HepG2 (cell line): Measurements from ENCODE around the gene TF. TPM values are rescaled to one million over a fixed set of nuclear protein-coding genes. Genes with fewer than 3 reads are reported as not detected.

Experiments
- HIVEP1 ChIP-seq: sonication (generic); formaldehyde crosslinking; IDR thresholded peaks from 2 replicates; pipeline ENCODE4 v1.4.0; 2020; ENCODE audit warnings: mild to moderate bottlenecking, missing genetic modification reagents
- MAFF ChIP-seq: IDR thresholded peaks from 2 replicates; pipeline ENCODE4 v1.6.1; 2011; ENCODE audit warnings: low read depth, low read length, improper control_type of control experiment
- MEF2D ChIP-seq: sonication (generic); formaldehyde crosslinking; IDR thresholded peaks from 2 replicates; pipeline ENCODE4 v1.5.1; 2020; ENCODE audit warnings: mild to moderate bottlenecking, missing genetic modification reagents
- MEIS1 ChIP-seq: sonication (generic); formaldehyde crosslinking; IDR thresholded peaks from 2 replicates; pipeline ENCODE4 v1.9.0; 2021; ENCODE audit warnings: mild to moderate bottlenecking, missing genetic modification reagents, moderate library complexity, borderline replicate concordance
- NFIC ChIP-seq: IDR thresholded peaks from 2 replicates; pipeline ENCODE4 v1.6.1; 2012; ENCODE audit warnings: mild to moderate bottlenecking, low read length, inconsistent platforms
- PRMT3 ChIP-seq: sonication (generic); formaldehyde crosslinking; IDR thresholded peaks from 2 replicates; pipeline ENCODE4 v1.8.1; 2022; ENCODE audit warnings: low read depth, mild to moderate bottlenecking, moderate library complexity, missing genetic modification reagents, borderline replicate concordance
- RBFOX2 ChIP-seq: fragments of 200-400 bp; formaldehyde crosslinking; IDR thresholded peaks from 2 replicates; pipeline ENCODE4 v1.6.1; 2017; ENCODE audit warnings: low read depth, mild to moderate bottlenecking, low read length
- RFX1 ChIP-seq: fragments of 450-650 bp; IDR thresholded peaks from 2 replicates; pipeline ENCODE4 v1.6.1; 2017
- ZNF264 ChIP-seq: sonication (generic); formaldehyde crosslinking; IDR thresholded peaks from 2 replicates; pipeline ENCODE4 v1.4.0; 2020; ENCODE audit warnings: missing genetic modification reagents
- ZNF546 ChIP-seq: sonication (generic); formaldehyde crosslinking; conservative IDR thresholded peaks from 2 replicates; pipeline ENCODE4 v1.8.1; 2023; ENCODE audit warnings: mild to moderate bottlenecking, missing genetic modification reagents
- ZNF639 ChIP-seq: conservative IDR thresholded peaks from 2 replicates; pipeline ENCODE4 v1.6.1; 2018; ENCODE audit warnings: missing genetic modification reagents
- ZNF83 ChIP-seq: sonication (generic); formaldehyde crosslinking; IDR thresholded peaks from 2 replicates; pipeline ENCODE4 v1.4.0; 2020; ENCODE audit warnings: missing genetic modification reagents, mild to moderate bottlenecking, borderline replicate concordance
- polyA plus RNA-seq, 8 experiments: library from polyadenylated mRNA; depleted of rRNA in 3 of 8; stranded (reverse) in 7 of 8; unstranded in 1 of 8; fragments of >200 nt; fragmentation: Illumina TruSeq in 4 of 8; extraction: Trizol in 4 of 8; gene quantifications; 2 replicates each; pipeline versions ENCODE4 v1.2.1 to v1.2.3, GENCODE V29; 2011 to 2016; ENCODE audit warnings: low read depth in 4 of 8, missing spikeins in 1 of 8, mixed read lengths in 1 of 8; ENCODE audit not compliant: insufficient read depth in 1 of 8
- total RNA-seq, 5 experiments: library from RNA; depleted of rRNA; stranded (reverse); fragments of >200 nt; fragmentation: Illumina TruSeq; extraction: Trizol; gene quantifications; 2 replicates each; pipeline ENCODE4 v1.2.3, GENCODE V29; 2016; ENCODE audit warnings: low read depth in 1 of 5
- TF ChIP-seq, protein P1 (sequence below): sonication (generic); formaldehyde crosslinking; IDR thresholded peaks from 2 replicates; pipeline ENCODE4 v1.4.0; 2020; ENCODE audit warnings: missing genetic modification reagents, mild to moderate bottlenecking, borderline replicate concordance
- TF ChIP-seq, protein P2 (sequence below): IDR thresholded peaks from 2 replicates; pipeline ENCODE4 v1.6.1; 2016; ENCODE audit warnings: control low read depth
- TF ChIP-seq, protein P3 (sequence below): sonication (generic); formaldehyde crosslinking; IDR thresholded peaks from 2 replicates; pipeline ENCODE4; 2020; ENCODE audit warnings: missing genetic modification reagents, mild to moderate bottlenecking, borderline replicate concordance
- TF ChIP-seq, protein P4 (sequence below): sonication (generic); formaldehyde crosslinking; IDR thresholded peaks from 2 replicates; pipeline ENCODE4 v1.5.1; 2020; ENCODE audit warnings: mild to moderate bottlenecking, missing genetic modification reagents, borderline replicate concordance
- TF ChIP-seq, protein P5 (sequence below): sonication (generic); formaldehyde crosslinking; IDR thresholded peaks from 2 replicates; pipeline ENCODE4 v1.8.0; 2022; ENCODE audit warnings: mild to moderate bottlenecking, missing genetic modification reagents, borderline replicate concordance

The TF gene
- total and polyA plus RNA-seq, 2 of the 13 experiments (the other 11 are each of a cell fraction or from before 2014, with no cell fraction given), result 10,074 to 11,821 TPM

DNA sequence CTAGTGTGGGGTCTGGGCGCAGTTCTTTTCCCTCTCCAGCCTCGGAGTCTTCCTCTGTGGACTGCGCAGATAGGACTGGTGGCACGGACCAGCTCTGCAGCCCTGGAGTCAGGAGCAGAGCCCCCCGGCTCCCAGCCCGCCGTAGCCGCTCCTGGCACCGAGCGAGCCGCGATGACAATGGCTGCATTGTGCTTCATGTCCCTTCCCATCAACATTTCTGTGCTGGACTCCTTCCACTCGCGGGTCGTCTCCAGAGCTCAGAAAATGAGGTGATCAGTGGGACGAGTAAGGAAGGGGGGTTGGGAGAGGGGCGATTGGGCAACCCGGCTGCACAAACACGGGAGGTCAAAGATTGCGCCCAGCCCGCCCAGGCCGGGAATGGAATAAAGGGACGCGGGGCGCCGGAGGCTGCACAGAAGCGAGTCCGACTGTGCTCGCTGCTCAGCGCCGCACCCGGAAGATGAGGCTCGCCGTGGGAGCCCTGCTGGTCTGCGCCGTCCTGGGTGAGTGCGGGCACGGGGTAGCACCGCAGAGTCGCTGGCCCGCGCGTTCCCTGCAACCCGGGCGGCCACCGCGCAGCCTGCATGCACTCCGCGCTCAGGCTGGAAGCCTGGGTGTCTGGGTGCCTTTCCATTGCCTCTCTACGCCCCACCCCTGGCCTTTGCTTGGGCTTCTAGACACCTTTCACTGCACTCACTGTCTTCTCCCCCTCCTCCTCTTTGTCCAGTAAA, at the start of gene TF (continued):
- TF ChIP-seq, protein P1, sequence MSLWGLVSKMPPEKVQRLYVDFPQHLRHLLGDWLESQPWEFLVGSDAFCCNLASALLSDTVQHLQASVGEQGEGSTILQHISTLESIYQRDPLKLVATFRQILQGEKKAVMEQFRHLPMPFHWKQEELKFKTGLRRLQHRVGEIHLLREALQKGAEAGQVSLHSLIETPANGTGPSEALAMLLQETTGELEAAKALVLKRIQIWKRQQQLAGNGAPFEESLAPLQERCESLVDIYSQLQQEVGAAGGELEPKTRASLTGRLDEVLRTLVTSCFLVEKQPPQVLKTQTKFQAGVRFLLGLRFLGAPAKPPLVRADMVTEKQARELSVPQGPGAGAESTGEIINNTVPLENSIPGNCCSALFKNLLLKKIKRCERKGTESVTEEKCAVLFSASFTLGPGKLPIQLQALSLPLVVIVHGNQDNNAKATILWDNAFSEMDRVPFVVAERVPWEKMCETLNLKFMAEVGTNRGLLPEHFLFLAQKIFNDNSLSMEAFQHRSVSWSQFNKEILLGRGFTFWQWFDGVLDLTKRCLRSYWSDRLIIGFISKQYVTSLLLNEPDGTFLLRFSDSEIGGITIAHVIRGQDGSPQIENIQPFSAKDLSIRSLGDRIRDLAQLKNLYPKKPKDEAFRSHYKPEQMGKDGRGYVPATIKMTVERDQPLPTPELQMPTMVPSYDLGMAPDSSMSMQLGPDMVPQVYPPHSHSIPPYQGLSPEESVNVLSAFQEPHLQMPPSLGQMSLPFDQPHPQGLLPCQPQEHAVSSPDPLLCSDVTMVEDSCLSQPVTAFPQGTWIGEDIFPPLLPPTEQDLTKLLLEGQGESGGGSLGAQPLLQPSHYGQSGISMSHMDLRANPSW (CRISPR knock-in tag), result peak; percentile 91; the same call in 1 of the 2 replicates
- TF ChIP-seq NFIC (peak; percentile 62; the same call in 1 of the 2 replicates), ZNF546 (CRISPR knock-in tag) (peak; percentile 96), ZNF639 (CRISPR knock-in tag) (no peak; the same call in 1 of the 2 replicates), ZNF264 (CRISPR knock-in tag) (0 out of 2 replicates have a peak, but pooled peaks have one; percentile 80), HIVEP1 (CRISPR knock-in tag) (peak; percentile 66), MAFF (no peak), RFX1 (no peak), PRMT3 (CRISPR knock-in tag) (0 out of 2 replicates have a peak, but pooled peaks have one; percentile 60), MEF2D (CRISPR knock-in tag) (peak; percentile 97), RBFOX2 (peak; percentile 100), ZNF83 (peak; percentile 63; the same call in 1 of the 2 replicates), MEIS1 (CRISPR knock-in tag) (peak; percentile 94)
- TF ChIP-seq, protein P2, sequence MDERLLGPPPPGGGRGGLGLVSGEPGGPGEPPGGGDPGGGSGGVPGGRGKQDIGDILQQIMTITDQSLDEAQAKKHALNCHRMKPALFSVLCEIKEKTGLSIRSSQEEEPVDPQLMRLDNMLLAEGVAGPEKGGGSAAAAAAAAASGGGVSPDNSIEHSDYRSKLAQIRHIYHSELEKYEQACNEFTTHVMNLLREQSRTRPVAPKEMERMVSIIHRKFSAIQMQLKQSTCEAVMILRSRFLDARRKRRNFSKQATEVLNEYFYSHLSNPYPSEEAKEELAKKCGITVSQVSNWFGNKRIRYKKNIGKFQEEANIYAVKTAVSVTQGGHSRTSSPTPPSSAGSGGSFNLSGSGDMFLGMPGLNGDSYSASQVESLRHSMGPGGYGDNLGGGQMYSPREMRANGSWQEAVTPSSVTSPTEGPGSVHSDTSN (CRISPR knock-in tag), result no peak
- TF ChIP-seq, protein P3, sequence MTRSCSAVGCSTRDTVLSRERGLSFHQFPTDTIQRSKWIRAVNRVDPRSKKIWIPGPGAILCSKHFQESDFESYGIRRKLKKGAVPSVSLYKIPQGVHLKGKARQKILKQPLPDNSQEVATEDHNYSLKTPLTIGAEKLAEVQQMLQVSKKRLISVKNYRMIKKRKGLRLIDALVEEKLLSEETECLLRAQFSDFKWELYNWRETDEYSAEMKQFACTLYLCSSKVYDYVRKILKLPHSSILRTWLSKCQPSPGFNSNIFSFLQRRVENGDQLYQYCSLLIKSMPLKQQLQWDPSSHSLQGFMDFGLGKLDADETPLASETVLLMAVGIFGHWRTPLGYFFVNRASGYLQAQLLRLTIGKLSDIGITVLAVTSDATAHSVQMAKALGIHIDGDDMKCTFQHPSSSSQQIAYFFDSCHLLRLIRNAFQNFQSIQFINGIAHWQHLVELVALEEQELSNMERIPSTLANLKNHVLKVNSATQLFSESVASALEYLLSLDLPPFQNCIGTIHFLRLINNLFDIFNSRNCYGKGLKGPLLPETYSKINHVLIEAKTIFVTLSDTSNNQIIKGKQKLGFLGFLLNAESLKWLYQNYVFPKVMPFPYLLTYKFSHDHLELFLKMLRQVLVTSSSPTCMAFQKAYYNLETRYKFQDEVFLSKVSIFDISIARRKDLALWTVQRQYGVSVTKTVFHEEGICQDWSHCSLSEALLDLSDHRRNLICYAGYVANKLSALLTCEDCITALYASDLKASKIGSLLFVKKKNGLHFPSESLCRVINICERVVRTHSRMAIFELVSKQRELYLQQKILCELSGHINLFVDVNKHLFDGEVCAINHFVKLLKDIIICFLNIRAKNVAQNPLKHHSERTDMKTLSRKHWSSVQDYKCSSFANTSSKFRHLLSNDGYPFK (CRISPR knock-in tag), result peak; percentile 58; the same call in 1 of the 2 replicates
- TF ChIP-seq, protein P4, sequence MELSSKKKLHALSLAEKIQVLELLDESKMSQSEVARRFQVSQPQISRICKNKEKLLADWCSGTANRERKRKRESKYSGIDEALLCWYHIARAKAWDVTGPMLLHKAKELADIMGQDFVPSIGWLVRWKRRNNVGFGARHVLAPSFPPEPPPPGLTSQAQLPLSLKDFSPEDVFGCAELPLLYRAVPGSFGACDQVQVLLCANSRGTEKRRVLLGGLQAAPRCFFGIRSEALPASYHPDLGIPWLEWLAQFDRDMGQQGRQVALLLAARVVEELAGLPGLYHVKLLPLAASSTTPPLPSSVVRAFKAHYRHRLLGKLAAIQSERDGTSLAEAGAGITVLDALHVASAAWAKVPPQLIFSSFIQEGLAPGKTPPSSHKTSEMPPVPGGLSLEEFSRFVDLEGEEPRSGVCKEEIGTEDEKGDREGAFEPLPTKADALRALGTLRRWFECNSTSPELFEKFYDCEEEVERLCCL (CRISPR knock-in tag), result peak; percentile 78; the same call in 1 of the 2 replicates
- TF ChIP-seq, protein P5, sequence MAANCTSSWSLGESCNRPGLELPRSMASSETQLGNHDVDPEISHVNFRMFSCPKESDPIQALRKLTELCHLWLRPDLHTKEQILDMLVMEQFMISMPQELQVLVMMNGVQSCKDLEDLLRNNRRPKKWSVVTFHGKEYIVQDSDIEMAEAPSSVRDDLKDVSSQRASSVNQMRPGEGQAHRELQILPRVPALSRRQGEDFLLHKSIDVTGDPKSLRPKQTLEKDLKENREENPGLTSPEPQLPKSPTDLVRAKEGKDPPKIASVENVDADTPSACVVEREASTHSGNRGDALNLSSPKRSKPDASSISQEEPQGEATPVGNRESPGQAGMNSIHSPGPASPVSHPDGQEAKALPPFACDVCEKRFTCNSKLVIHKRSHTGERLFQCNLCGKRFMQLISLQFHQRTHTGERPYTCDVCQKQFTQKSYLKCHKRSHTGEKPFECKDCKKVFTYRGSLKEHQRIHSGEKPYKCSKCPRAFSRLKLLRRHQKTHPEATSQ (CRISPR knock-in tag), result peak; percentile 97
